ENCODE data around the gene PLCB2.

The PLCB2 gene

GRCh38 chr15:40301467-40302179, 6.1 kb downstream of the PLCB2 start:
- DNase-seq: no peak

- no peak for DNase-seq
Observed at GRCh38 chr15:40300771-40301170, 7.0 kb downstream of the PLCB2 start.

GRCh38 chr15:40300367-40300766, 7.4 kb downstream of the PLCB2 start:
- DNase-seq: no peak

GRCh38 chr15:40298216-40298935, 9.4 kb downstream of the PLCB2 start:
- DNase-seq: no peak

GRCh38 chr15:40297356-40297755, 10.4 kb downstream of the PLCB2 start:
- DNase-seq: no peak

- DNase-seq: no peak
Observed at GRCh38 chr15:40296561-40297230, 11.0 kb downstream of the PLCB2 start.

- DNase-seq: no peak
Observed at GRCh38 chr15:40295877-40296560, 11.7 kb downstream of the PLCB2 start.

- DNase-seq: no peak
Observed at GRCh38 chr15:40295297-40295696, 12.4 kb downstream of the PLCB2 start.

- DNase-seq: no peak
Observed at GRCh38 chr15:40293905-40294895, 13.5 kb downstream of the PLCB2 start.

GRCh38 chr15:40293006-40293405, 14.7 kb downstream of the PLCB2 start:
- DNase-seq: no peak

GRCh38 chr15:40292246-40292645, 15.5 kb downstream of the PLCB2 start:
- no peak for DNase-seq

- no peak for DNase-seq
Observed at GRCh38 chr15:40290918-40291574, 16.7 kb downstream of the PLCB2 start.

- no peak for DNase-seq
Observed at GRCh38 chr15:40290545-40290917, 17.2 kb downstream of the PLCB2 start.

GRCh38 chr15:40289140-40289775, 18.5 kb downstream of the PLCB2 start:
- no peak for DNase-seq

- no peak for DNase-seq
Observed at GRCh38 chr15:40287968-40288367, 19.8 kb downstream of the PLCB2 start.

GRCh38 chr15:40287505-40287904, 20.2 kb downstream of the PLCB2 start:
- DNase-seq: no peak

- no peak for DNase-seq
Observed at GRCh38 chr15:40286794-40287193, 20.9 kb downstream of the PLCB2 start.

- DNase-seq: no peak
Observed at GRCh38 chr15:40286061-40286532, 21.6 kb downstream of the PLCB2 start.

- no peak for DNase-seq
Observed at GRCh38 chr15:40285554-40286011, 22.2 kb downstream of the PLCB2 start.

GRCh38 chr15:40285151-40285550, 22.6 kb downstream of the PLCB2 start:
- no peak for DNase-seq

Measured in SIG-M5 (cell line).